Endothelial cell of umbilical vein (primary cell): ENCODE data around the gene FANCE. TPM values are rescaled to one million over a fixed set of nuclear protein-coding genes. Genes with fewer than 3 reads are reported as not detected.

Experiments
- BruUV-seq: library from RNA; stranded (reverse); fragments of 400-500 nt; replicated peaks from 2 replicates; lab custom pipeline; 2021; lab: Mats Ljungman, UMichigan
- CTCF ChIA-PET: fragments of 300-600, 350-600 bp; sonication (Branson Sonifier 250); formaldehyde crosslinking; loops from one replicate; lab custom pipeline; 2021; ENCODE audit warnings: antibody characterized with exemption, inconsistent platforms; lab: Charles Lee
- POLR2A ChIA-PET: fragments of 300-600, 350-600 bp; sonication (Branson Sonifier 250); formaldehyde crosslinking; loops from one replicate; lab custom pipeline; 2021; ENCODE audit warnings: antibody characterized with exemption, inconsistent platforms; lab: Charles Lee
- DNase-seq: peaks from one replicate; pipeline ENCODE4 v3.0.0-alpha.2; 2011; ENCODE audit warnings: low read depth, low spot score
- FAIRE-seq: peaks from 2 replicates; lab custom pipeline; 2011; peaks lifted over from hg19 to GRCh38; lab: Jason Lieb, UNC
- H2AFZ ChIP-seq: 2 replicates; pipeline ENCODE4 v1.6.0; 2012; ENCODE audit warnings: low read depth, low read length, control low read depth, inconsistent platforms
- H3K27ac ChIP-seq: 2 replicates; pipeline ENCODE4 v1.5.1; 2011; ENCODE audit warnings: low read depth, mild to moderate bottlenecking, control low read depth, low read length, moderate library complexity; ENCODE audit not compliant: insufficient read depth
- H3K27me3 ChIP-seq, 2 experiments: 2 replicates each; pipeline versions ENCODE4 v1.6.0 to v1.6.1; 2011; ENCODE audit warnings: low read length in 2 of 2, mixed read lengths in 1 of 2; ENCODE audit not compliant: control insufficient read depth in 2 of 2, insufficient read depth in 2 of 2
- H3K36me3 ChIP-seq, 2 experiments: 2 replicates in 1 of 2; 3 replicates in 1 of 2; pipeline ENCODE4 v1.5.1; 2011; ENCODE audit warnings: low read length in 2 of 2, mild to moderate bottlenecking in 1 of 2, moderate library complexity in 1 of 2; ENCODE audit not compliant: control insufficient read depth in 2 of 2, insufficient read depth in 2 of 2; ENCODE audit errors: extremely low read depth in 1 of 2
- H3K4me1 ChIP-seq: 3 replicates; pipeline ENCODE4 v1.5.1; 2011; ENCODE audit warnings: mild to moderate bottlenecking, low read length; ENCODE audit not compliant: control insufficient read depth, insufficient read depth; ENCODE audit errors: extremely low read depth
- H3K4me2 ChIP-seq: 2 replicates; pipeline ENCODE4 v1.6.1; 2011; ENCODE audit warnings: low read length, control low read depth, mixed read lengths; ENCODE audit not compliant: insufficient read depth
- H3K4me3 ChIP-seq, 3 experiments: fragments of 200-600 bp in 1 of 3; sonication (generic), shearing (Covaris generic) in 1 of 3; replicated peaks in 1 of 3; 2 replicates each; pipeline ENCODE4 v1.5.1; 2011 to 2016; ENCODE audit warnings: control low read depth in 3 of 3, low read length in 3 of 3, mild to moderate bottlenecking in 2 of 3, inconsistent platforms in 1 of 3, low read depth in 1 of 3, moderate library complexity in 1 of 3; ENCODE audit not compliant: insufficient read depth in 1 of 3
- H3K79me2 ChIP-seq: 2 replicates; pipeline ENCODE4 v1.6.0; 2012; ENCODE audit warnings: low read length, inconsistent platforms; ENCODE audit not compliant: control insufficient read depth, insufficient read depth
- H3K9ac ChIP-seq: replicated peaks from 2 replicates; pipeline ENCODE3; 2011; ENCODE audit warnings: low read length, control low read depth; ENCODE audit not compliant: insufficient read depth; ENCODE audit errors: extremely low read depth
- H3K9me1 ChIP-seq: replicated peaks from 3 replicates; pipeline ENCODE4 v1.6.0; 2011; ENCODE audit warnings: mild to moderate bottlenecking, low read length; ENCODE audit not compliant: control insufficient read depth, insufficient read depth; ENCODE audit errors: extremely low read depth
- H3K9me3 ChIP-seq: replicated peaks from 2 replicates; pipeline ENCODE4 v1.5.1; 2012; ENCODE audit warnings: low read length, inconsistent platforms; ENCODE audit not compliant: control insufficient read depth, insufficient read depth
- H4K20me1 ChIP-seq: replicated peaks from 2 replicates; pipeline ENCODE3; 2011; ENCODE audit warnings: mild to moderate bottlenecking, low read length; ENCODE audit not compliant: control insufficient read depth, insufficient read depth; ENCODE audit errors: extremely low read depth
- CTCF ChIP-seq, 2 donors: IDR thresholded peaks; 1 replicate in 1 of 2; 2 replicates in 1 of 2; pipeline ENCODE4 v1.5.1; 2011; ENCODE audit warnings: low read length in 2 of 2, mild to moderate bottlenecking in 2 of 2, moderate library complexity in 2 of 2, control low read depth in 1 of 2, inconsistent platforms in 1 of 2, low read depth in 1 of 2; ENCODE audit not compliant: insufficient read depth in 1 of 2; ENCODE audit errors: extremely low read depth in 1 of 2
- EZH2 ChIP-seq: IDR thresholded peaks from 2 replicates; pipeline ENCODE4 v1.6.1; 2012; ENCODE audit warnings: borderline replicate concordance, low read depth, mild to moderate bottlenecking, moderate library complexity, low read length, inconsistent platforms; ENCODE audit not compliant: severe bottlenecking
- FOS ChIP-seq: IDR thresholded peaks from 2 replicates; pipeline ENCODE4 v1.6.1; 2011; ENCODE audit warnings: mild to moderate bottlenecking, low read length, moderate library complexity, borderline replicate concordance; ENCODE audit not compliant: insufficient read depth
- GATA2 ChIP-seq: IDR thresholded peaks from 2 replicates; pipeline ENCODE4 v1.7.0; 2011; ENCODE audit warnings: low read depth, mild to moderate bottlenecking, moderate library complexity, mixed read lengths, low read length; ENCODE audit not compliant: insufficient read length, insufficient read depth
- JUN ChIP-seq: IDR thresholded peaks from 2 replicates; pipeline ENCODE4 v1.6.1; 2011; ENCODE audit warnings: borderline replicate concordance, low read depth; ENCODE audit not compliant: insufficient read length, insufficient read depth
- MAX ChIP-seq: IDR thresholded peaks from 2 replicates; pipeline ENCODE4 v1.6.1; 2011; ENCODE audit not compliant: insufficient read depth, insufficient read length
- MYC ChIP-seq: IDR thresholded peaks from one replicate; pipeline ENCODE4 v1.6.1; 2011; ENCODE audit warnings: mild to moderate bottlenecking, low read depth, low read length
- POLR2A ChIP-seq: IDR thresholded peaks from 2 replicates; pipeline ENCODE4 v1.6.1; 2012; ENCODE audit warnings: low read depth, mild to moderate bottlenecking, control low read depth, low read length
- POLR2AphosphoS5 ChIP-seq: IDR thresholded peaks from 2 replicates; pipeline ENCODE4 v1.6.1; 2012; ENCODE audit warnings: low read depth, mild to moderate bottlenecking, control low read depth, low read length, moderate library complexity; ENCODE audit not compliant: insufficient read depth
- dilution Hi-C: fragments of 300-500 bp; cut with MboI; formaldehyde crosslinking; loops from one replicate; pipeline ENCODE4 v1.15.0; 2019; ENCODE audit warnings: low sequenced_read_pairs; ENCODE audit not compliant: extremely low pct_ligation_motif_present
- intact Hi-C: fragments of 100-400 bp; cut with micrococcal nuclease; formaldehyde crosslinking; loops from one replicate; pipeline ENCODE4 v1.10.0; 2022
- polyA plus RNA-seq, 4 experiments: library from polyadenylated mRNA; depleted of rRNA in 3 of 4; stranded (reverse) in 3 of 4; unstranded in 1 of 4; fragments of >200 nt; gene quantifications; 2 replicates each; pipeline versions ENCODE4 v1.2.1 to v1.2.3, GENCODE V29; 2011 to 2012; ENCODE audit warnings: missing spikeins in 1 of 4
- total RNA-seq: library from RNA; stranded (reverse); gene quantifications from 2 replicates; pipeline ENCODE4 v1.2.3, GENCODE V29; 2021

Gene FANCE
- total and polyA plus RNA-seq, 2 donors (not counting 3 experiments of a cell fraction or from before 2014, with no cell fraction given): 9.1 to 12.7 TPM

DNA sequence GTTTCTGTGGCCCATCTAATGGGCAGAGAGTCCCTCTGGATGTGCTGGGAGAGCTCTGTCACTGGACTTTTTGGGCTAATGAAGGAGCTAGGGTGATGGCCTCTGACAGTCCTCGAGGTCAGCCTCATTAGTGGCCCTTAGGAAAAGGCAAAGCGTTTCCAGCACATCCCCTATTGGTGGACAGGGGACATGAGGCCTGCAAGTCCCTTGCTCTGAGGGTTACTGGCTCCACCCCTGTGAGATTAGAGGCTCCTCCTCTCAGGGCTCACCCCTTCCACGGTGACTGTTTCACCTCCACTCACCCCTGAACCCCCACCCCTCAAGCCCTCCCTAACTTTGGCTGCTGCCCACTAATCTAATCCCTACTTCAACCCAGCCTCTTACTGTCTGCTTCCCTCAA, 12.8 kb upstream of the FANCE start:
- Histone ChIP-seq H3K79me2 (no peaks in the 10 kb centered on the region), H3K4me3 (no peak overlapping the region), H3K9ac (no peak overlapping the region), H2AFZ (no peak overlapping the region), H3K9me3 (no peaks in the 10 kb centered on the region), H3K36me3 (no peaks in the 10 kb centered on the region), H3K27ac (no peak overlapping the region), H3K9me1 (no peaks in the 10 kb centered on the region), H4K20me1 (no peaks in the 10 kb centered on the region), H3K27me3 (no peaks in the 10 kb centered on the region), H3K4me1 (no peaks in the 10 kb centered on the region), H3K4me2 (no peak overlapping the region)
- intact Hi-C loops: no loop called here
- CTCF ChIA-PET: no interaction called here
- no TSS peak for BruUV-seq
- FAIRE-seq: no peak
- no peak for TF ChIP-seq FOS
- TF ChIP-seq GATA2: no peak
- TF ChIP-seq CTCF (IDR thresholded peaks at IDR 0.05; ENCODE audit: extremely low read depth in 1 of 2, insufficient read depth in 1 of 2, low read depth in 1 of 2, low read length in 2 of 2): no peak
- no peak for TF ChIP-seq POLR2A
- no peak for TF ChIP-seq MYC
- TF ChIP-seq MAX: no peak
- TF ChIP-seq POLR2AphosphoS5: no peak
- no peak for TF ChIP-seq JUN
- no peak for TF ChIP-seq EZH2
- DNase-seq: no peak
- dilution Hi-C loops: no loop called here
- POLR2A ChIA-PET: no interaction called here
